ENCODE measurements around the gene GYG2.

- no peak for TF ChIP-seq CTCF (conservative IDR thresholded peaks at IDR 0.05; ENCODE audit: low read depth, low read length)
- no peak for TF ChIP-seq EZH2 (IDR thresholded peaks at IDR 0.05; ENCODE audit: low read length, unreplicated experiment)
- TF ChIP-seq EZH2phosphoT487 (IDR thresholded peaks at IDR 0.05; ENCODE audit: borderline replicate concordance, low read length) = no peak
These were observed 44.7 kb upstream of the GYG2 start for GRCh38 chrX:2784026-2784425.

Measured in PC-3 (cell line).